ENCODE data around the gene BNIP5.

- TF ChIP-seq, protein P1, sequence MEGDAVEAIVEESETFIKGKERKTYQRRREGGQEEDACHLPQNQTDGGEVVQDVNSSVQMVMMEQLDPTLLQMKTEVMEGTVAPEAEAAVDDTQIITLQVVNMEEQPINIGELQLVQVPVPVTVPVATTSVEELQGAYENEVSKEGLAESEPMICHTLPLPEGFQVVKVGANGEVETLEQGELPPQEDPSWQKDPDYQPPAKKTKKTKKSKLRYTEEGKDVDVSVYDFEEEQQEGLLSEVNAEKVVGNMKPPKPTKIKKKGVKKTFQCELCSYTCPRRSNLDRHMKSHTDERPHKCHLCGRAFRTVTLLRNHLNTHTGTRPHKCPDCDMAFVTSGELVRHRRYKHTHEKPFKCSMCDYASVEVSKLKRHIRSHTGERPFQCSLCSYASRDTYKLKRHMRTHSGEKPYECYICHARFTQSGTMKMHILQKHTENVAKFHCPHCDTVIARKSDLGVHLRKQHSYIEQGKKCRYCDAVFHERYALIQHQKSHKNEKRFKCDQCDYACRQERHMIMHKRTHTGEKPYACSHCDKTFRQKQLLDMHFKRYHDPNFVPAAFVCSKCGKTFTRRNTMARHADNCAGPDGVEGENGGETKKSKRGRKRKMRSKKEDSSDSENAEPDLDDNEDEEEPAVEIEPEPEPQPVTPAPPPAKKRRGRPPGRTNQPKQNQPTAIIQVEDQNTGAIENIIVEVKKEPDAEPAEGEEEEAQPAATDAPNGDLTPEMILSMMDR (conservative IDR thresholded peaks at IDR 0.05; ENCODE audit: low read length), result no peak
- TF ChIP-seq EZH2phosphoT487 (IDR thresholded peaks at IDR 0.05; ENCODE audit: borderline replicate concordance), result no peak
Measured at GRCh38 chr6:36352477-36353157, 15.9 kb upstream of the BNIP5 start.
